HL-60 (cell line): ENCODE data around the gene MAB21L4.

ENCODE experiments used
- DNase-seq, 2 experiments: peaks; one replicate each; pipeline ENCODE4 v3.0.0-alpha.2; 2010 to 2020; ENCODE audit warnings: low read depth in 1 of 2, low spot score in 1 of 2
- H3K27ac ChIP-seq: fragments of 250-450 bp; sonication (Bioruptor Pico); replicated peaks from 2 replicates; pipeline ENCODE4 v1.5.1; 2020; ENCODE audit warnings: mild to moderate bottlenecking, moderate library complexity
- H3K27me3 ChIP-seq: fragments of 250-450 bp; sonication (Bioruptor Pico); 2 replicates; pipeline ENCODE4 v1.5.1; 2021; ENCODE audit warnings: mild to moderate bottlenecking, moderate library complexity; ENCODE audit not compliant: insufficient read depth, poor library complexity, severe bottlenecking
- H3K4me3 ChIP-seq: replicated peaks from 2 replicates; pipeline ENCODE4 v1.5.1; 2011; ENCODE audit warnings: mild to moderate bottlenecking, control low read depth, low read length; ENCODE audit not compliant: insufficient read depth
- CTCF ChIP-seq: IDR thresholded peaks from one replicate; pipeline ENCODE4 v1.5.1; 2011; ENCODE audit warnings: low read length, control low read depth, inconsistent platforms; ENCODE audit not compliant: insufficient read depth
- GABPA ChIP-seq: IDR thresholded peaks from 2 replicates; pipeline ENCODE4 v1.6.1; 2012; ENCODE audit warnings: low read depth
- POLR2AphosphoS5 ChIP-seq: IDR thresholded peaks from 2 replicates; pipeline ENCODE4 v1.6.1; 2012; ENCODE audit warnings: low read depth
- REST ChIP-seq: IDR thresholded peaks from 2 replicates; pipeline ENCODE4 v1.6.1; 2012; ENCODE audit warnings: low read depth; ENCODE audit not compliant: insufficient replicate concordance
- SPI1 ChIP-seq: IDR thresholded peaks from 2 replicates; pipeline ENCODE4 v1.6.1; 2012; ENCODE audit warnings: low read depth, mild to moderate bottlenecking, borderline replicate concordance

The MAB21L4 gene

GRCh38 chr2:240920783-240921231, 24.9 kb upstream of the MAB21L4 start:
- Histone ChIP-seq H3K27ac (no peak overlapping the region), H3K27me3 (peaks cover 11% of the 10 kb centered on the region), H3K4me3 (no peak overlapping the region)
- no peak for DNase-seq
- no peak for TF ChIP-seq REST
- no peak for TF ChIP-seq POLR2AphosphoS5
- no peak for TF ChIP-seq SPI1

- DNase-seq = no peak
- H3K27ac ChIP-seq = no peak overlapping the region
- peaks cover 12% of the 10 kb centered on the region for H3K27me3 ChIP-seq
- no peak overlapping the region for H3K4me3 ChIP-seq
- TF ChIP-seq GABPA = no peak
- TF ChIP-seq CTCF = no peak
- no peak for TF ChIP-seq POLR2AphosphoS5
- TF ChIP-seq REST = no peak
- TF ChIP-seq SPI1 = no peak
Measured at GRCh38 chr2:240919786-240920782, 24.1 kb upstream of the MAB21L4 start.

GRCh38 chr2:240919161-240919781, 23.3 kb upstream of the MAB21L4 start:
- H3K4me3 ChIP-seq = no peak overlapping the region
- no peak for TF ChIP-seq GABPA
- no peak for TF ChIP-seq CTCF
- no peak for TF ChIP-seq REST
- no peak for TF ChIP-seq POLR2AphosphoS5
- no peak for TF ChIP-seq SPI1
- no peak overlapping the region for H3K27ac ChIP-seq
- DNase-seq = no peak
- peaks cover 12% of the 10 kb centered on the region for H3K27me3 ChIP-seq
